ENCODE results near the gene ACD.

- TF ChIP-seq CTCF (conservative IDR thresholded peaks at IDR 0.05) (no peak), ZFX (IDR thresholded peaks at IDR 0.05) (no peak)
These were observed 10.5 kb downstream of the ACD start for GRCh38 chr16:67649494-67649931.

Data from C4-2B (cell line).